ENCODE data around the gene DDX25.

- TF ChIP-seq EZH2 (IDR thresholded peaks at IDR 0.05; ENCODE audit: borderline replicate concordance, low read length): no peak
- TF ChIP-seq, protein P1, sequence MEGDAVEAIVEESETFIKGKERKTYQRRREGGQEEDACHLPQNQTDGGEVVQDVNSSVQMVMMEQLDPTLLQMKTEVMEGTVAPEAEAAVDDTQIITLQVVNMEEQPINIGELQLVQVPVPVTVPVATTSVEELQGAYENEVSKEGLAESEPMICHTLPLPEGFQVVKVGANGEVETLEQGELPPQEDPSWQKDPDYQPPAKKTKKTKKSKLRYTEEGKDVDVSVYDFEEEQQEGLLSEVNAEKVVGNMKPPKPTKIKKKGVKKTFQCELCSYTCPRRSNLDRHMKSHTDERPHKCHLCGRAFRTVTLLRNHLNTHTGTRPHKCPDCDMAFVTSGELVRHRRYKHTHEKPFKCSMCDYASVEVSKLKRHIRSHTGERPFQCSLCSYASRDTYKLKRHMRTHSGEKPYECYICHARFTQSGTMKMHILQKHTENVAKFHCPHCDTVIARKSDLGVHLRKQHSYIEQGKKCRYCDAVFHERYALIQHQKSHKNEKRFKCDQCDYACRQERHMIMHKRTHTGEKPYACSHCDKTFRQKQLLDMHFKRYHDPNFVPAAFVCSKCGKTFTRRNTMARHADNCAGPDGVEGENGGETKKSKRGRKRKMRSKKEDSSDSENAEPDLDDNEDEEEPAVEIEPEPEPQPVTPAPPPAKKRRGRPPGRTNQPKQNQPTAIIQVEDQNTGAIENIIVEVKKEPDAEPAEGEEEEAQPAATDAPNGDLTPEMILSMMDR (IDR thresholded peaks at IDR 0.05; ENCODE audit: low read length): no peak
Observed at GRCh38 chr11:125916683-125917347, 12.5 kb downstream of the DDX25 start.
